BLaER1 (cell line): ENCODE measurements around the gene NOPCHAP1.
"Not testable (repeated sequence)": the region's sequence is repeated elsewhere in the genome, so short reads cannot be mapped to it uniquely, and the experiment has no call there.

Experiments used
- H3K27ac ChIP-seq: shearing (Covaris generic); formaldehyde crosslinking; 2 replicates; pipeline ENCODE4 v1.8.1; 2022
- H3K27me3 ChIP-seq: shearing (Covaris generic); formaldehyde crosslinking; 2 replicates; pipeline ENCODE4 v1.8.1; 2022
- H3K36me3 ChIP-seq: shearing (Covaris generic); formaldehyde crosslinking; 2 replicates; pipeline ENCODE4 v1.8.1; 2022
- H3K4me1 ChIP-seq: shearing (Covaris generic); formaldehyde crosslinking; 2 replicates; pipeline ENCODE4 v1.8.1; 2022
- H3K4me2 ChIP-seq: shearing (Covaris generic); formaldehyde crosslinking; 2 replicates; pipeline ENCODE4 v1.8.1; 2022
- H3K4me3 ChIP-seq: shearing (Covaris generic); formaldehyde crosslinking; 2 replicates; pipeline ENCODE4 v1.8.1; 2022
- H3K9ac ChIP-seq: shearing (Covaris generic); formaldehyde crosslinking; 2 replicates; pipeline ENCODE4 v1.8.1; 2022
- H3K9me3 ChIP-seq: shearing (Covaris generic); formaldehyde crosslinking; 2 replicates; pipeline ENCODE4 v1.8.1; 2022
- H4K20me1 ChIP-seq: shearing (Covaris generic); formaldehyde crosslinking; 2 replicates; pipeline ENCODE4 v1.8.1; 2022
- Cebpa-rat ChIP-seq: shearing (Covaris generic); IDR thresholded peaks from 2 replicates; pipeline ENCODE4 v1.8.1; 2022

Gene NOPCHAP1

DNA sequence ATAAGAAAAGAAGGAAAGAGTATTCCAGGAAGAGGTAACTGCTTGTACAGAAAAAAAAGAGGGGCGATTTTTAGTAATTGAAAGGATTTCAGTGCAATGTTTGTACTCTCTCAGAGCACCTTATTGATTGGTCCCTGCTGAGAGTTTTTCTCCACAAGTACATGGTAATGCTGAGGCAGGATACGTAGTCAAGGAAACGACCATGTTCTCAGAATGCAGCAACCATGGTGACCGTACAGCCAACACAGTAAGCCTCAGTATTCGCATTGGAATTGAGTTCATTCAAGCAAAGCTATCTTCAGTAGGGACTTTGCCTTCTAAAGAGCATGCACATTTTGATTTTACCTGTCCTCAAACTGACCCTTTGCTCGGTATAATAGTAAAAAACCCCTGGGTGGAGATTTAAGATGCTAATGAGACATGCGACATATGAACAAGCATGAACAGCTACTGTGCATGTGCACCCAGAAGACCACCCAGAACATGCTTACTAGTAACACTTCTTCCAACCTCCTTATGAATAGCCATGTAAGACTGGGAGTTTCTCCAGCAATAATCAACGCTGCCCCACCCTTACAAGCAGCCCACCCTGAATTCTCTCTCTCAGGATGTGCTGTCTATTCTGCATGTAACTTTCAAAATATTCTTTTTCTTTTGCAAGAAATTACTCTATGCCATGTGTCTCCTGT is 21.8 kb upstream of the NOPCHAP1 start:
- no peaks in the 10 kb centered on the region for H3K4me1 ChIP-seq
- no peak overlapping the region for H3K9ac ChIP-seq
- no peak overlapping the region for H3K4me2 ChIP-seq
- no peaks in the 10 kb centered on the region for H4K20me1 ChIP-seq
- TF ChIP-seq Cebpa-rat = no peak
- no peaks in the 10 kb centered on the region for H3K36me3 ChIP-seq
- H3K27me3 ChIP-seq = no peaks in the 10 kb centered on the region
- no peak overlapping the region for H3K27ac ChIP-seq
- H3K9me3 ChIP-seq = no peaks in the 10 kb centered on the region
- no peak overlapping the region for H3K4me3 ChIP-seq

DNA sequence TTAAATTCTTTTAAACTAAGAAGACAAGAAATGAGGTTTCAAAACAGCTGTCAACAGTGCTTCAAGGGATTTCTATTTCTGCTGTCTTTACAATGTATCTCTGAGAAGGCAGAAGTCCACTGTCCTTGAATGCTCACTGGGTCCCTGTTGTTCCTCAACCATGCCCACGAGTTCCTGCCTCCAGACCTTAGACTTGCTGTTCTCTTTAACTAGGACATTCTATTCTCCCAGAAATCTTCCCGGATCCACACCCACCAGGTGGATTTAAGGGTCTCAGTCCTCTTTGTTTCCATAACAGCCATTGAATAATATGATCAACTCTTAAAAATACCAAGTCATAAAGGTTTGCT is 21.3 kb upstream of the NOPCHAP1 start:
- H4K20me1 ChIP-seq = no peaks in the 10 kb centered on the region
- H3K27me3 ChIP-seq = no peaks in the 10 kb centered on the region
- TF ChIP-seq Cebpa-rat = no peak

DNA sequence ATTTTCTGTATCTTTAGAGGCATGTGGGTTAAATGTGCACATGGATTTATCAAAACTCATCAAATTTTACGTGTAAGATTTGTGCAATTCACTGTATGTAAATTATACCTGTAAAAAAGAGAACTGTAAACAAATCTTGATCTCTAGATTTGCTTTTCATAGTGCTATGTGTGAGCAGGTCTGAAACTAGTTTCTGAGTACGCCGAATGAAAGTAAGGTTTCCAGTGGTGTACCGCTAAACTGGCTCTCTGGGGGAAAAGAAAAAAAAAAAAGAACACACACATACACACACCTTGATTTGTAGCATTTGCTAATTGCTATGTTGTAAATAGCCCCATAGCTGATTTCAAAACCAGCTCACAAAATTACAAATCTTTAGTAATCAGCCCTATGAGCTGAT is 19.4 kb upstream of the NOPCHAP1 start:
- Histone ChIP-seq H3K27me3 (no peaks in the 10 kb centered on the region), H3K4me2 (no peak overlapping the region), H4K20me1 (no peaks in the 10 kb centered on the region), H3K36me3 (no peaks in the 10 kb centered on the region), H3K9me3 (no peaks in the 10 kb centered on the region), H3K4me3 (no peak overlapping the region), H3K27ac (no peak overlapping the region), H3K9ac (no peak overlapping the region), H3K4me1 (no peaks in the 10 kb centered on the region)
- TF ChIP-seq Cebpa-rat = no peak

More for the DNA sequence above, 21.3 kb upstream of the NOPCHAP1 start:
- no peak overlapping the region for H3K4me3 ChIP-seq
- no peak overlapping the region for H3K27ac ChIP-seq
- no peaks in the 10 kb centered on the region for H3K4me1 ChIP-seq
- H3K9me3 ChIP-seq = no peaks in the 10 kb centered on the region
- H3K4me2 ChIP-seq = no peak overlapping the region
- H3K9ac ChIP-seq = no peak overlapping the region
- no peaks in the 10 kb centered on the region for H3K36me3 ChIP-seq

DNA sequence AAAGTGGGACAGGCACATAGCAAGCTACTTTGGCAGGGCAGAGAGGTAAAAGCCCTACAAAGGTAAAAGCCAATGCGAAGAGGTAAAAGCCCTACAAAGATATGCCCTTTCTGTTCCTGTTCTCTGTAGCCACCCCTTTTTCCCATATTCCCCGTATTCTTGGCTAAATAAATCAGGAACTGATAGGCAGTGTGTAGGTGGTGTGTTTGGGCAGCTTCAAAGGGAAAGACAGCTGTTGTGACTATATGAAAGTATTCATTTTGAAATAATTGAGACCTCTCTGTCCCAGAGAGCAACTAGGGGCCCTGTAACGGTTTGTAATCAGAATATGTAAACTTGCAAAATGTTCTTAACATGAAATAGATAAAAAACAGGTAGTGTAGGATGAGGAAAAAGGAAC is 16.8 kb upstream of the NOPCHAP1 start:
- TF ChIP-seq Cebpa-rat = no peak
- Histone ChIP-seq H3K27ac (no peak overlapping the region), H3K9ac (no peak overlapping the region), H3K27me3 (no peaks in the 10 kb centered on the region), H3K4me1 (no peaks in the 10 kb centered on the region), H4K20me1 (no peaks in the 10 kb centered on the region), H3K9me3 (no peaks in the 10 kb centered on the region), H3K36me3 (no peaks in the 10 kb centered on the region), H3K4me2 (no peak overlapping the region), H3K4me3 (no peak overlapping the region)

DNA sequence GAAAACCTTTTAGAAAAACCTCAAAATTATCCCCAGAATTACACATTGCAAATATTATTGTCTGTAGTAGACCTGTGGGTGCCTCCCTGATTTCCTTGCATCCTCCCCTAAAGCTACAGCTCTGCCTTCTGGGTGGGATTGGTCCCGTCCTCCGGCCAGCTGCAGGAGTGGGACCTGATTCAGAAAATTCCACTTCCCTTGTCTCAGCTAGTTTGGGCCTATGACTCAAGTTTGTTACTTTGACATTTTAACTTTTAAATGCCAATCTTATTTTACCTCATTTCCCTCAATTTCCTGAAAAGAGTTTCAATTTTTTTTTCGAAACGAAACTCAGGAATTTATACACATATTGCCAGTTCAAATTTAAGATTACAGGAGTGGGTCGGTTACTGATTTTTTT is 14.8 kb upstream of the NOPCHAP1 start:
- no peaks in the 10 kb centered on the region for H3K4me1 ChIP-seq
- H3K4me2 ChIP-seq = no peak overlapping the region
- H3K4me3 ChIP-seq = no peak overlapping the region
- no peak for TF ChIP-seq Cebpa-rat
- no peaks in the 10 kb centered on the region for H3K36me3 ChIP-seq
- H3K27ac ChIP-seq = no peak overlapping the region
- no peaks in the 10 kb centered on the region for H3K9me3 ChIP-seq
- no peak overlapping the region for H3K9ac ChIP-seq
- H4K20me1 ChIP-seq = no peaks in the 10 kb centered on the region
- no peaks in the 10 kb centered on the region for H3K27me3 ChIP-seq

DNA sequence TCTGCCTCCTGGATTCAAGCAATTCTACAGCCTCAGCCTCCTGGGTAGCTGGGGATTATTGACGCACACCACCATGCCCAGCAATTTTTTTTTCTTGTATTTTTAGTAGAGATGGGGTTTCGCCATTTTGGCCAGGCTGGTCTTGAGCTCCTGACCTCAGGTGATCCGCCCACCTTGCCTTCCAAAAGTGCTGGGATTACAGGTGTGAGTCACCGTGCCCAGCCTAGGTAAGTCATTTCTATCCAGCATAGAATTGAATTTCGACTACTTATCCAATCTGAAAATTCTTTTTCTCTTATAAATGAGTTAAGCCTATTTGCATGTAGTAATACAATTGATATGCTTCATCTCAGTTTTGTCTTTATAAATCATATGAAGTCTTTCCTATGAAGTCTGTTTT is 12.9 kb upstream of the NOPCHAP1 start:
- no peak for TF ChIP-seq Cebpa-rat
- H3K4me1 ChIP-seq = no peaks in the 10 kb centered on the region

DNA sequence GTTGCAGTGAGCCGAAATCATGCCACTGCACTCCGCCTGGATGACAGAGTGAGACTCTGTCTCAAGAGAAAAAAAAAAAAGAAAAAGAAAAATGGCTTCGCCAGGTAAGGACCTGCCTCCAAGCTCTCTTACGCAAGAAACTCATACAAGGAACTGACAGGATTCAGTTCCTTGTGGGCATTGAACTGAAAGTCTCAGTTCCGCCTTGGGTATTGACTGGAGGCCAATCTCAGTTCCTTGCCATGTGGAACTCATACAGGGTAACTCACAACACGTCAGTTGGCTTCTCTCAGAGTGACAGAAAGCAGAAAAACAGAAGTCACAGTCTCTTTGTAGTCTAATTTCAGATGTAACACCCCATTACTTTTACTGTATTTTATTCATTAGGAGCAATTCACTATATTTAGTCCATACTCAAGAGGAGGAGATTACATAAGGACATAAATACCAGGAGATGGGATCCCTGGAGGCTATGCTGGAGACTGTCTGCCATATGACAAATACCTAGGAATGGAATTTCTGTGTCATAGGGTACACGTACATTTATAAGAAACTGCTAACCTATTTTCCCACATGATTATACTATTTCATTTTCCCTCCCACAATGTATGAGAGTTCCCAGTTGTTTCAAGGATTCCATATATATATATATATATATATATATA is 11.4 kb upstream of the NOPCHAP1 start:
- Histone ChIP-seq H3K36me3 (no peaks in the 10 kb centered on the region), H3K27ac (no peak overlapping the region), H3K4me1 (no peaks in the 10 kb centered on the region), H3K4me3 (no peak overlapping the region), H4K20me1 (no peaks in the 10 kb centered on the region), H3K9me3 (no peaks in the 10 kb centered on the region), H3K4me2 (no peak overlapping the region), H3K9ac (no peak overlapping the region), H3K27me3 (no peaks in the 10 kb centered on the region)
- no peak for TF ChIP-seq Cebpa-rat

More for the DNA sequence above, 12.9 kb upstream of the NOPCHAP1 start:
- Histone ChIP-seq H3K4me3 (no peak overlapping the region), H3K27me3 (no peaks in the 10 kb centered on the region), H3K9ac (no peak overlapping the region), H3K9me3 (no peaks in the 10 kb centered on the region), H3K4me2 (no peak overlapping the region), H3K27ac (no peak overlapping the region), H3K36me3 (no peaks in the 10 kb centered on the region), H4K20me1 (no peaks in the 10 kb centered on the region)

DNA sequence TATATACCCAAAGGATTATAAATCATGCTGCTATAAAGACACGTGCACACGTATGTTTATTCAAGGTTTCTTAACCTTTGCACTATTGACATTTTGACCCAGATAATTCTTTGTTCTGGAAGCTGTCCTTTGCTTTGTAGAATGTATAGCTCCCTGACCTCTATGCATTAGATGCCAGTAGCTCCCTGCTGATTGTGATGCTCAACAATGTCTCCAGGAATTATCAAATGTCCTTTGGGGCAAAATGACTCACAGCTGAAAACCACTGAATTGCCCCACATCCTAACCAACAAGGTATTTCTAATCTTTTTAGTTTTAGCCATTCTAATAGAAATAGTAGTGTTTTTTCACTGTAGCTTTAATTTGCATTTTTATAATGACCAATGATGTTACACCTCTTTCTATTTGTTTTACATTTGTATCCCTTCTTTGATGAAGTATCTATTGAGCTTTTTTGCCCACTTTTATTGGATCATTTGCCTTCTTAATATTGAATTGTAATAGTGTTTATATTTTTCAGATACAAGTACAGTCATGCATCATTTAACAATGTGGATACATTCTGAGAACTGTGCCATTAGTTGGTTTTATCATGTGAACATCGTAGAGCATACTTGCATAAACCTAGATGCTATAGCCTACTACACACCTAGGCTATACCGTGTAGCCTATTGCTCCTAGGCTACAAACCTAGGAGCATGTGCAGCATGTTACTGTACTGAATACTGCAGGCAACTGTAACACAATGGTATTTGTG is 10.4 kb upstream of the NOPCHAP1 start:
- no peaks in the 10 kb centered on the region for H3K4me1 ChIP-seq
- TF ChIP-seq Cebpa-rat = no peak
- H3K27ac ChIP-seq = no peak overlapping the region
- no peaks in the 10 kb centered on the region for H3K9me3 ChIP-seq
- no peaks in the 10 kb centered on the region for H3K36me3 ChIP-seq
- H3K9ac ChIP-seq = no peak overlapping the region
- H3K4me2 ChIP-seq = no peak overlapping the region
- no peaks in the 10 kb centered on the region for H4K20me1 ChIP-seq
- no peak overlapping the region for H3K4me3 ChIP-seq
- H3K27me3 ChIP-seq = no peaks in the 10 kb centered on the region

DNA sequence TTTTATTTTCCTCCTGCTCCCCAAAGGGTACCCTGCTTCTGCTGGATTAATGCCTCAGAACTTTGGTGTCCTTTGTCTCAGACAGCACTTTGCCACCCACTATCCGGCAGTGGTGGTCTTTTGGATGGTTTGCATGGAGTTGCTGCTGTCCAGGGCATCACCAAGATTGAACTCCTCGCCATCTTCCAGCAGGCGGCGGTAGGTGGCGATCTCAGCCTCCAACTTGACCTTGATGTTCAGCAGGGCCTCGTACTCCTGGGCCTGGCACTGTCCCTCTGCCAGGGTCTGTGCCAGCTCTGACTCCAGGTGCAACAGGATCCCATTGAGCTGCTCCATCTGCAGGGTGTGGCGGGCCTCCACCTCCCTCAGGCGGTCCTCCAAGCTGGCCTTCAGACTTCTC is 9.4 kb upstream of the NOPCHAP1 start:
- Histone ChIP-seq H4K20me1 (no peaks in the 10 kb centered on the region), H3K36me3 (no peaks in the 10 kb centered on the region), H3K4me2 (no peak overlapping the region), H3K9me3 (no peaks in the 10 kb centered on the region), H3K4me3 (no peak overlapping the region), H3K9ac (no peak overlapping the region), H3K4me1 (no peaks in the 10 kb centered on the region), H3K27ac (no peak overlapping the region), H3K27me3 (no peaks in the 10 kb centered on the region)
- TF ChIP-seq Cebpa-rat = no peak

DNA sequence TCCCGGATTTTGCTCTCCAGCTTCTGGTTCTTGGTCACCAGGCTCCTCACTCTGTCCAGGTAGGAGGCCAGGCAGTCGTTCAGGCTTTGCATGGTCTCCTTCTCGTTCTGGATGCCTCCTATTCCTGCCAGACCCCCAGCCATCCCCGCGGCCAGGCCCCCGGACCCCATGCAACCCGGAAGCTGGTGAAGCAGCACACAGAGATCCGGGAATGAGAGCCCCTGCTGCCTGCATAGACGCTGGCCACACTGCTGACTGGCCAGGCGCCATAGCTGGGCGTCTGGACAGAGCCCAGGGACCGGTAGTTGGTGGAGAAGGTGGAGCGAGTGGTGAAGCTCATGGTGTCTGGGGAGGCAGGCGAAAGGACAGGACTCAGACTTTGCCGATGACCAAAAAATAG is 8.4 kb upstream of the NOPCHAP1 start:
- H3K27ac ChIP-seq, H3K36me3 ChIP-seq, H3K4me2 ChIP-seq, H3K27me3 ChIP-seq, H4K20me1 ChIP-seq, H3K9me3 ChIP-seq, H3K4me3 ChIP-seq, H3K4me1 ChIP-seq, H3K9ac ChIP-seq: not testable (repeated sequence)
